Measurements from ENCODE around the gene APOL4.

Gene APOL4

DNA sequence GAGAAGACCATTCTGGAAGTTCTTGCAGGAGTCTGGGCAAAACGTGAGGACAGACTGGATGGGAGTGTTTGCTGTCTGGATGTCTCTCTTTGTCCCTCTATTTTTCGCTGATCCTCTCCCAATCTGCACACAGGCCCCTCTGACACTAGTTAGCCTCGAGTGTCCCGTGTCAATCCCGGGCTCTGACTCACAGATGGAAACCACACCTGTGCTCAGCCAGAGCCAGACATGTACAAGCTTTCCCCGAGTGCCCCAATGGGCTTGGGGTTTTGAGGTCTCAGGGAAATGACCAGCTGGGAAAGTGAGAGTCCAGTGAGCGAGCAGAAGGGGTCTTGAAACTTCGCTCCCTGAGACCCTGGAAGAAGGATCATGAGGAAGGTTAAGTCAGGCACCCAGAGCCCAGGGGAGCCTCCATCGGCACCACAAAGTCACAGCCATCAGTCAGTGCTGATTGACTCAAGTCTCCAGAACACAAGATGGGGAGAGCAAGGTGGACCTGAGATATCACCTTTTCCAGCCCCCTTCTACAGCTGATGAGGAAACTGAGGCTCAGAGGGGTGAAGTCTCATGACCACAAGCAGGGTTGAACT is 23.8 kb upstream of the APOL4 start:
- H3K9me3 ChIP-seq (ENCODE audit: low read depth, low read length): no peaks in the 10 kb centered on the region

DNA sequence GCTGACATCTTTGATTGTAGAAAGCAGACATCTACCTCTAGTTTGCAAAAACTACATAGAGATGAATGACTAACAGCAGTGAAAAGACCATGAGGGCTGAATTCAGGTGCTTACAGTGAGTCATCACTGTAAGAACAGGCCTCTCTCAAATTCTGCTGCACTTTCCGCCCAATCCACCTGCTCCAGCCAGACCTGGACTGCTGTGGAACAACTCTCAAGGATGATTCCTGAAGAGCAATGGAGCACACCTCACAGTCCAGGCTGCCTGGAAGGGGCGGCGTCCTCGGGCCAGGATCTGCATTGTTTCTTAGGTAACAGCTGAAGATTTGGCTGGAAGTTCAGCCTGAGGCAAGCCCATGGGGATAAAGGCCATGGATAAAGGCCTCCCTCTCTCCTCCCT is 22.6 kb upstream of the APOL4 start:
- no peak overlapping the region for H3K27ac ChIP-seq
- H3K4me3 ChIP-seq: no peak overlapping the region
- H3K9me3 ChIP-seq (ENCODE audit: low read depth, low read length): no peaks in the 10 kb centered on the region
- no peak overlapping the region for H3K9ac ChIP-seq (ENCODE audit: insufficient read length)
- TF ChIP-seq POLR2AphosphoS5 (IDR thresholded peaks at IDR 0.05; ENCODE audit: borderline replicate concordance, low read depth, low read length) (no peak), FOXP2 (optimal IDR thresholded peaks at IDR 0.05; ENCODE audit: control extremely low read depth, extremely low read length, insufficient read depth) (no peak), EZH2 (IDR thresholded peaks at IDR 0.05) (no peak)
- DNase-seq (ENCODE audit: low read depth, low spot score): no peak
- no peaks in the 10 kb centered on the region for H3K36me3 ChIP-seq (ENCODE audit: insufficient read depth, low read length)

More for the DNA sequence above, 23.8 kb upstream of the APOL4 start:
- no peaks in the 10 kb centered on the region for H3K36me3 ChIP-seq (ENCODE audit: insufficient read depth, low read length)
- no peak overlapping the region for H3K27ac ChIP-seq
- TF ChIP-seq POLR2AphosphoS5 (IDR thresholded peaks at IDR 0.05; ENCODE audit: borderline replicate concordance, low read depth, low read length): no peak
- no peak for DNase-seq (ENCODE audit: low read depth, low spot score)
- no peak overlapping the region for H3K4me3 ChIP-seq
- no peak overlapping the region for H3K9ac ChIP-seq (ENCODE audit: insufficient read length)

GRCh38 chr22:36223504-36223903 is 21.9 kb upstream of the APOL4 start:
- no peaks in the 10 kb centered on the region for H3K9me3 ChIP-seq (ENCODE audit: low read depth, low read length)
- no peaks in the 10 kb centered on the region for H3K36me3 ChIP-seq (ENCODE audit: insufficient read depth, low read length)
- no peak for DNase-seq (ENCODE audit: low read depth, low spot score)
- TF ChIP-seq FOXP2 (optimal IDR thresholded peaks at IDR 0.05; ENCODE audit: control extremely low read depth, extremely low read length, insufficient read depth): no peak
- TF ChIP-seq EZH2 (IDR thresholded peaks at IDR 0.05): no peak
- no peak for TF ChIP-seq POLR2AphosphoS5 (IDR thresholded peaks at IDR 0.05; ENCODE audit: borderline replicate concordance, low read depth, low read length)
- H3K4me3 ChIP-seq: no peak overlapping the region
- no peak overlapping the region for H3K9ac ChIP-seq (ENCODE audit: insufficient read length)
- H3K27ac ChIP-seq: no peak overlapping the region

DNA sequence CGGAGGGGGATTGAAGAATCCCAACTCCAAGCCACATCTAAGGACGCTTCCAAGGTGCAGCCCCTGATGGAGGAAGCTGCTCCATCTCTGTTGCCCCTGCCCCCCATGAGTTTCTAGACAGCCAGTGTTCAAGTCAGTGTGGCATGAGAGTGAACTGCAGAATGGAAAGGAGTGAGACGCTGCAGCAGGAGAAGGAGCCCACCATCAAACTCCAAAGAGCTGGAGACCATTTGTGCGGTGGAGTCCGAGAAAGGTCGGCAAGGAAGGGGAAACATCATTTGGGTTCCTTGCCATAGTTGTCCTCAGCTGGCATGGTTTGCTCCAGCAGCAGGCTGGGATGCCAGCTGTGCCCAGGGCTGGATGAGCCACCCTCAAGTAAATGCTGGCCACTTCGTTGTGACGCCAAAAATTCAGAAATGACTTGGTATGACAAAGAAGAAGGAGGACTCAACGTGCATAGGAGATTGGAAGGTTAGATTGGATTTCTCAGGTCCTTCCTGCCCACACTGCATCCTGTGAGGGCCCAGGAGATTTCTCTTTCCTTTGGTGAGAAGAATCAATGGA is 21.4 kb upstream of the APOL4 start:
- Histone ChIP-seq H3K4me3 (no peak overlapping the region), H3K9ac (ENCODE audit: insufficient read length) (no peak overlapping the region), H3K27ac (no peak overlapping the region), H3K9me3 (ENCODE audit: low read depth, low read length) (no peaks in the 10 kb centered on the region), H3K36me3 (ENCODE audit: insufficient read depth, low read length) (no peaks in the 10 kb centered on the region)
- TF ChIP-seq EZH2 (IDR thresholded peaks at IDR 0.05) (no peak), POLR2AphosphoS5 (IDR thresholded peaks at IDR 0.05; ENCODE audit: borderline replicate concordance, low read depth, low read length) (no peak)
- no peak for DNase-seq (ENCODE audit: low read depth, low spot score)

DNA sequence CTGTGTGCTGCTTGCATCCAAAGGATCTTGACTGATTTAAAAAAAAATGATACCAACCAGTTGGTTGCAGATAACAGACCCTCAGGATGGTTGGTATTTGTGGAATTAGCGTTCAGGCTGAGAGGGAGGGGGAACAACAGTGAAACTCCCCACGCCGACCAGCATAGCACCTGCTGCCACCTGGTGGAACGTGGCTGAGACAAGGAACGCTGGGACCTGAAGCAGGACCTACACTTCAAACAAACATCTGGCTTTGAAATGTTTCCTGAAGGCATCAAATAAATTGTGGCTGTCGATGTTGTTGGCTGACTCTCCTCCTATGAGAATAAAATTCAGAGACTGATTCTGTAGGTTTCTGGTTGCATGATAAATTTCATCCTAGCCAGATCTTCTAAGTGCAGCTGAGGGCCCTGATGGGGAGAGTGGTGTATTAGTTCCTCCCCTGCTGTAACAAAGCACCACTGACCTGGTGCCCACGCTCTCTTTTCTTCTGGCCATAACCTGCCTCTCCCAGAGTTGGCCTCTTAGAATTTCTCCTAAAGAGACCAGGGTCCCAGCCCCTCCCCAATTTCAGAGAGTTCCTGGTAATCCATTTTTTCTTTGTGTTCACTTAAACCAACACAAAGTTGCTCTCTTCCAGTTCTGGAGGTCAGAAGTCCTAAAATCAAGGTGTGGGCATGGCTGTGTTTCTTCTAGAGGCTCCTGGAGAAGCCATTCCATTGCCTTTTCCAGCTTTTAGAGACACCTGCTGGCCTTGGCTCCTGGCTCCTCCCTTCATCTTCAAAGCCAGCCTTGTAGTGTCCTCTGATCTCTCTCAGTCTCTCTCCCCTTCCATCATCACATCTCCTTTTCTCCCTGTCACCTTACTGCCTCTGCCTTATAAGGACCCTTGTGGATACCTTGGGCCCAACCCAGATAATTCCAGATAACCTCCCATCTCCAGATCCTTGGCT is 20.5 kb upstream of the APOL4 start:
- no peak for TF ChIP-seq FOXP2 (optimal IDR thresholded peaks at IDR 0.05; ENCODE audit: control extremely low read depth, extremely low read length, insufficient read depth)
- no peak for TF ChIP-seq EZH2 (IDR thresholded peaks at IDR 0.05)
- TF ChIP-seq POLR2AphosphoS5 (IDR thresholded peaks at IDR 0.05; ENCODE audit: borderline replicate concordance, low read depth, low read length): no peak
- H3K9ac ChIP-seq (ENCODE audit: insufficient read length): no peak overlapping the region
- H3K9me3 ChIP-seq (ENCODE audit: low read depth, low read length): no peaks in the 10 kb centered on the region
- H3K36me3 ChIP-seq (ENCODE audit: insufficient read depth, low read length): no peaks in the 10 kb centered on the region
- DNase-seq (ENCODE audit: low read depth, low spot score): no peak
- H3K27ac ChIP-seq: no peak overlapping the region
- H3K4me3 ChIP-seq: no peak overlapping the region

DNA sequence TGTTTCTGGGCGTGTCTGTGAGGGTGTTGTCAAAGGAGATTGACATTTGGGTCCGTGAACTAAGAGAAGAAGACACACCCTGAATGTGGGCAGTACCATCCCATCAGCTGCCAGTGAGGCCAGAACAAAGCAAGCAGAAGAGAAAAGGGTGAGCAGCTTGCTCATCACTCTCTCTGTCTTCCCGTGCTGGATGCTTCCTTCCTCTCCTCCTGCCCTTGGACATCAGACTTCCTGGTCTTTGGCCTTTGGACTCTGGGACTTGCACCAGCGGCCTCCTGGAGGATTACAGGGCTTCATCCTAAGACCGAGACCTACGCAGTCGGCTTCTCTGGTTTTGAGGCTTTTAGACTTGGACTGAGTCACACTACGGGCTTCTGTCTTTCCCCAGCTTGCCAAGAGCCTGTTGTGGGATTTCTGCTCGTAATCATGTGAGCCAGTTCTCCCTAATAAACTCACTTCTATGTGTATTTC is 18.9 kb upstream of the APOL4 start:
- H3K4me3 ChIP-seq: no peak overlapping the region
- no peak for DNase-seq (ENCODE audit: low read depth, low spot score)
- H3K27ac ChIP-seq: no peak overlapping the region
- no peaks in the 10 kb centered on the region for H3K9me3 ChIP-seq (ENCODE audit: low read depth, low read length)
- H3K9ac ChIP-seq (ENCODE audit: insufficient read length): no peak overlapping the region
- no peaks in the 10 kb centered on the region for H3K36me3 ChIP-seq (ENCODE audit: insufficient read depth, low read length)
- TF ChIP-seq POLR2AphosphoS5 (IDR thresholded peaks at IDR 0.05; ENCODE audit: borderline replicate concordance, low read depth, low read length) (no peak), FOXP2 (optimal IDR thresholded peaks at IDR 0.05; ENCODE audit: control extremely low read depth, extremely low read length, insufficient read depth) (no peak), EZH2 (IDR thresholded peaks at IDR 0.05) (no peak)

GRCh38 chr22:36218648-36219193 is 17.1 kb upstream of the APOL4 start:
- TF ChIP-seq POLR2AphosphoS5 (IDR thresholded peaks at IDR 0.05; ENCODE audit: borderline replicate concordance, low read depth, low read length): no peak
- TF ChIP-seq EZH2 (IDR thresholded peaks at IDR 0.05): no peak
- TF ChIP-seq FOXP2 (optimal IDR thresholded peaks at IDR 0.05; ENCODE audit: control extremely low read depth, extremely low read length, insufficient read depth): no peak
- DNase-seq (ENCODE audit: low read depth, low spot score): no peak
- H3K9ac ChIP-seq (ENCODE audit: insufficient read length): no peak overlapping the region
- no peak overlapping the region for H3K27ac ChIP-seq
- no peaks in the 10 kb centered on the region for H3K9me3 ChIP-seq (ENCODE audit: low read depth, low read length)
- H3K36me3 ChIP-seq (ENCODE audit: insufficient read depth, low read length): no peaks in the 10 kb centered on the region
- H3K4me3 ChIP-seq: no peak overlapping the region

- Histone ChIP-seq H3K27ac (no peak overlapping the region), H3K36me3 (ENCODE audit: insufficient read depth, low read length) (no peaks in the 10 kb centered on the region), H3K9me3 (ENCODE audit: low read depth, low read length) (no peaks in the 10 kb centered on the region), H3K4me3 (no peak overlapping the region), H3K9ac (ENCODE audit: insufficient read length) (no peak overlapping the region)
- TF ChIP-seq EZH2 (IDR thresholded peaks at IDR 0.05) (no peak), POLR2AphosphoS5 (IDR thresholded peaks at IDR 0.05; ENCODE audit: borderline replicate concordance, low read depth, low read length) (no peak), FOXP2 (optimal IDR thresholded peaks at IDR 0.05; ENCODE audit: control extremely low read depth, extremely low read length, insufficient read depth) (no peak)
- DNase-seq (ENCODE audit: low read depth, low spot score): no peak
These were observed 14.4 kb upstream of the APOL4 start for GRCh38 chr22:36215981-36216380.
